GM12891 (cell line): Measurements from ENCODE around the gene FBXO22.
"Not testable (repeated sequence)": the region's sequence is repeated elsewhere in the genome, so short reads cannot be mapped to it uniquely, and the experiment has no call there.

Experiments used
- DNase-seq: peaks from one replicate; pipeline ENCODE4 v3.0.0; 2011; ENCODE audit warnings: low spot score; ENCODE audit not compliant: insufficient read length
- FAIRE-seq: peaks from 2 replicates; lab custom pipeline; 2011; peaks lifted over from hg19 to GRCh38; lab: Jason Lieb, UNC
- PAX5 ChIP-seq: IDR thresholded peaks from 2 replicates; pipeline ENCODE4 v1.6.1; 2011; ENCODE audit warnings: low read length, moderate library complexity, mild to moderate bottlenecking; ENCODE audit not compliant: insufficient read depth, severe bottlenecking
- POLR2A ChIP-seq: IDR thresholded peaks from 2 replicates; pipeline ENCODE4 v1.6.1; 2011; ENCODE audit warnings: low read depth, low read length, control low read depth
- POLR2AphosphoS5 ChIP-seq: IDR thresholded peaks from 2 replicates; pipeline ENCODE4 v1.6.1; 2011; ENCODE audit warnings: low read depth, low read length, control low read depth
- POU2F2 ChIP-seq: IDR thresholded peaks from 2 replicates; pipeline ENCODE4 v1.6.1; 2011; ENCODE audit warnings: low read depth, mild to moderate bottlenecking, control low read depth, low read length, moderate library complexity
- SPI1 ChIP-seq: IDR thresholded peaks from 2 replicates; pipeline ENCODE4 v1.6.1; 2011; ENCODE audit warnings: low read depth, low read length, control low read depth
- TAF1 ChIP-seq: IDR thresholded peaks from 2 replicates; pipeline ENCODE4 v1.6.1; 2011; ENCODE audit warnings: low read depth, low read length, control low read depth

The FBXO22 gene

GRCh38 chr15:75966073-75966472 is 62.4 kb downstream of the FBXO22 start:
- DNase-seq (no peak), FAIRE-seq (no peak)
- no peak for TF ChIP-seq TAF1
- TF ChIP-seq POU2F2 = no peak
- no peak for TF ChIP-seq POLR2AphosphoS5
- no peak for TF ChIP-seq SPI1
- no peak for TF ChIP-seq POLR2A
- TF ChIP-seq PAX5 = no peak

GRCh38 chr15:75976766-75977165 is 73.1 kb downstream of the FBXO22 start:
- FAIRE-seq, DNase-seq: not testable (repeated sequence)

- no peak for DNase-seq
- FAIRE-seq = no peak
- TF ChIP-seq TAF1 = no peak
- TF ChIP-seq POLR2A = no peak
- no peak for TF ChIP-seq SPI1
- TF ChIP-seq POLR2AphosphoS5 = no peak
- no peak for TF ChIP-seq POU2F2
- no peak for TF ChIP-seq PAX5
These were observed 77.6 kb downstream of the FBXO22 start for GRCh38 chr15:75981149-75981815.

GRCh38 chr15:75982468-75982867 is 78.8 kb downstream of the FBXO22 start:
- DNase-seq = no peak
- TF ChIP-seq TAF1 = no peak
- no peak for TF ChIP-seq PAX5
- TF ChIP-seq POLR2A = no peak
- no peak for TF ChIP-seq SPI1
- no peak for TF ChIP-seq POU2F2
- TF ChIP-seq POLR2AphosphoS5 = no peak
- FAIRE-seq = peak; percentile 9

- FAIRE-seq, DNase-seq: not testable (repeated sequence)
These were observed 81.0 kb downstream of the FBXO22 start for GRCh38 chr15:75984706-75985105.

- no peak for DNase-seq
- TF ChIP-seq POLR2AphosphoS5 (no peak), TAF1 (no peak), POU2F2 (no peak), POLR2A (no peak), PAX5 (no peak), SPI1 (no peak)
- FAIRE-seq = no peak
These were observed 82.3 kb downstream of the FBXO22 start for GRCh38 chr15:75985971-75986370.

- TF ChIP-seq POLR2AphosphoS5 (no peak), POLR2A (no peak), PAX5 (no peak), SPI1 (no peak), POU2F2 (no peak), TAF1 (no peak)
- FAIRE-seq (no peak), DNase-seq (no peak)
These were observed 85.4 kb downstream of the FBXO22 start for GRCh38 chr15:75989045-75989444.

- DNase-seq = no peak
- TF ChIP-seq SPI1 (no peak), POLR2AphosphoS5 (no peak), PAX5 (no peak), TAF1 (no peak), POLR2A (no peak), POU2F2 (no peak)
- FAIRE-seq = no peak
These were observed 86.2 kb downstream of the FBXO22 start for GRCh38 chr15:75989875-75990274.
